ENCODE data around the gene TMUB2.

DNA sequence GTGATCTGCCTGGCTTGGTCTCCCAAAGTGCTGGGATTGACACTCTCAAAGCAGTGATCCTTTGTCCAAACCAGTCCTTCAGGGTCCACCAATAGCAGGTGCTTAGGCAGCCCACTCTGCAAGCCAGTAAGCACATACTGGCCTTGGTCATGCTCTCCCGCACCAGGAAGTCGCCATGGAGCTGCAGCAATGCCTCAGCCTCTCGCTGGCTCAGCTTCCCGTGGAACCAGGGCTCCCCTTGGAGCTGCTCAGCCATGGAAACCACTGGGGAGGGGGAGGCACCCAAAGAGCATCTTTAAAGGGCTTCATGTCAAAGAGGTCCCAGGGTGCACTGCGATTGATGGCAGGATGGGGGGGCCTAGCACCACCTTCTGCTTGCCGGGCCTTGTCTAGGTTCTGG is 42.3 kb downstream of the TMUB2 start:
- TF ChIP-seq, protein P1, sequence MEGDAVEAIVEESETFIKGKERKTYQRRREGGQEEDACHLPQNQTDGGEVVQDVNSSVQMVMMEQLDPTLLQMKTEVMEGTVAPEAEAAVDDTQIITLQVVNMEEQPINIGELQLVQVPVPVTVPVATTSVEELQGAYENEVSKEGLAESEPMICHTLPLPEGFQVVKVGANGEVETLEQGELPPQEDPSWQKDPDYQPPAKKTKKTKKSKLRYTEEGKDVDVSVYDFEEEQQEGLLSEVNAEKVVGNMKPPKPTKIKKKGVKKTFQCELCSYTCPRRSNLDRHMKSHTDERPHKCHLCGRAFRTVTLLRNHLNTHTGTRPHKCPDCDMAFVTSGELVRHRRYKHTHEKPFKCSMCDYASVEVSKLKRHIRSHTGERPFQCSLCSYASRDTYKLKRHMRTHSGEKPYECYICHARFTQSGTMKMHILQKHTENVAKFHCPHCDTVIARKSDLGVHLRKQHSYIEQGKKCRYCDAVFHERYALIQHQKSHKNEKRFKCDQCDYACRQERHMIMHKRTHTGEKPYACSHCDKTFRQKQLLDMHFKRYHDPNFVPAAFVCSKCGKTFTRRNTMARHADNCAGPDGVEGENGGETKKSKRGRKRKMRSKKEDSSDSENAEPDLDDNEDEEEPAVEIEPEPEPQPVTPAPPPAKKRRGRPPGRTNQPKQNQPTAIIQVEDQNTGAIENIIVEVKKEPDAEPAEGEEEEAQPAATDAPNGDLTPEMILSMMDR (IDR thresholded peaks at IDR 0.05): no peak
- no peak for TF ChIP-seq POLR2A (IDR thresholded peaks at IDR 0.05)
